B cell (primary cell): ENCODE measurements around the gene CTCF. TPM values are rescaled to one million over a fixed set of nuclear protein-coding genes. Genes with fewer than 3 reads are reported as not detected.

Experiments used
- ATAC-seq: fragments of 200-7000 bp; cut with Tn5 transposase; one replicate; pipeline ENCODE4 v1.10.0; 2021; ENCODE audit warnings: low read depth, mild to moderate bottlenecking, moderate number of reproducible peaks, moderate library complexity
- CTCF ChIA-PET: fragments of 350-600 bp; sonication (Branson Sonifier 250); formaldehyde crosslinking; loops from one replicate; lab custom pipeline; 2021; ENCODE audit warnings: antibody characterized with exemption, inconsistent platforms; lab: Charles Lee
- POLR2A ChIA-PET: fragments of 350-600 bp; sonication (Branson Sonifier 250); formaldehyde crosslinking; loops from one replicate; lab custom pipeline; 2021; ENCODE audit warnings: antibody characterized with exemption; lab: Charles Lee
- DNase-seq: peaks from one replicate; pipeline ENCODE4 v3.0.0; 2013
- H2AFZ ChIP-seq: 2 replicates; pipeline ENCODE4 v1.6.1; 2012; ENCODE audit warnings: mild to moderate bottlenecking, low read depth, low read length; ENCODE audit not compliant: insufficient read depth, poor library complexity, severe bottlenecking
- H3K27ac ChIP-seq, 2 donors: 1 replicate in 1 of 2; 2 replicates in 1 of 2; pipeline ENCODE4 v1.5.1; 2012 to 2013; ENCODE audit warnings: low read length in 2 of 2, mild to moderate bottlenecking in 2 of 2, moderate library complexity in 1 of 2
- H3K27me3 ChIP-seq, 4 experiments: fragments of 200-600 bp in 1 of 4; sonication (generic) in 1 of 4; replicated peaks in 1 of 4; 1 replicate in 2 of 4; 2 replicates in 2 of 4; pipeline versions ENCODE4 v1.6.1 to v1.7.0; 2013 to 2016; ENCODE audit warnings: low read length in 3 of 4, mild to moderate bottlenecking in 2 of 4, mixed read lengths in 1 of 4, moderate library complexity in 1 of 4; ENCODE audit not compliant: insufficient read depth in 4 of 4, control insufficient read depth in 3 of 4; ENCODE audit errors: control extremely low read depth in 1 of 4
- H3K36me3 ChIP-seq, 2 experiments: replicated peaks in 1 of 2; 1 replicate in 1 of 2; 2 replicates in 1 of 2; pipeline versions ENCODE4 v1.6.1 to v1.7.1; 2013; ENCODE audit warnings: low read length in 1 of 2; ENCODE audit not compliant: insufficient read depth in 2 of 2, control insufficient read depth in 1 of 2; ENCODE audit errors: control extremely low read depth in 1 of 2, extremely low read depth in 1 of 2
- H3K4me1 ChIP-seq, 2 donors: fragments of 200-600 bp in 1 of 2; sonication (generic) in 1 of 2; 1 replicate in 1 of 2; 2 replicates in 1 of 2; pipeline versions ENCODE4 v1.5.1 to v1.6.1; 2013 to 2017; ENCODE audit warnings: low read length in 2 of 2; ENCODE audit not compliant: control insufficient read depth in 2 of 2, insufficient read depth in 2 of 2
- H3K4me2 ChIP-seq: replicated peaks from 2 replicates; pipeline ENCODE3; 2012; ENCODE audit warnings: mild to moderate bottlenecking, low read depth, low read length; ENCODE audit not compliant: poor library complexity, severe bottlenecking
- H3K4me3 ChIP-seq, 5 experiments: fragments of 200-600 bp in 1 of 5; sonication (generic) in 1 of 5; 1 replicate in 3 of 5; 2 replicates in 2 of 5; pipeline versions ENCODE4 v1.5.1 to v1.7.0; 2011 to 2016; ENCODE audit warnings: low read length in 4 of 5, mild to moderate bottlenecking in 4 of 5, low read depth in 2 of 5, control low read depth in 1 of 5, moderate library complexity in 1 of 5; ENCODE audit not compliant: insufficient read depth in 1 of 5; ENCODE audit errors: control extremely low read depth in 1 of 5, extremely low read depth in 1 of 5
- H3K79me2 ChIP-seq: fragments of 200-600 bp; sonication (generic); one replicate; pipeline ENCODE4 v1.6.0; 2016; ENCODE audit warnings: low read length; ENCODE audit not compliant: control insufficient read depth, insufficient read depth
- H3K9ac ChIP-seq: fragments of 200-600 bp; sonication (generic); 2 replicates; pipeline ENCODE4 v1.6.1; 2017; ENCODE audit warnings: mild to moderate bottlenecking, low read length, moderate library complexity
- H3K9me3 ChIP-seq, 3 donors: one replicate each; pipeline versions ENCODE4 v1.6.1 to v1.7.1; 2013; ENCODE audit warnings: low read length in 2 of 3; ENCODE audit not compliant: control insufficient read depth in 2 of 3, insufficient read depth in 1 of 3; ENCODE audit errors: control extremely low read depth in 1 of 3
- H4K20me1 ChIP-seq: 2 replicates; pipeline ENCODE4 v1.6.0; 2012; ENCODE audit warnings: mild to moderate bottlenecking, low read length; ENCODE audit not compliant: insufficient read depth, control insufficient read depth, poor library complexity, severe bottlenecking
- H3K27ac Mint-ChIP-seq: one replicate; pipeline ENCODE4 v1.8.0; 2021; ENCODE audit warnings: mixed read lengths
- H3K27me3 Mint-ChIP-seq: one replicate; pipeline ENCODE4 v1.8.0; 2021; ENCODE audit warnings: mixed read lengths
- H3K4me1 Mint-ChIP-seq: one replicate; pipeline ENCODE4 v1.8.0; 2021; ENCODE audit warnings: mixed read lengths
- H3K4me3 Mint-ChIP-seq: one replicate; pipeline ENCODE4 v1.8.0; 2021; ENCODE audit warnings: mixed read lengths
- H3K9me3 Mint-ChIP-seq: one replicate; pipeline ENCODE4 v1.8.0; 2022; ENCODE audit warnings: mixed read lengths; ENCODE audit not compliant: insufficient read depth
- CTCF ChIP-seq: fragments of 200-600 bp; IDR thresholded peaks from one replicate; pipeline ENCODE4 v1.8.0; 2022; ENCODE audit warnings: antibody characterized with exemption, mild to moderate bottlenecking
- EZH2 ChIP-seq: IDR thresholded peaks from 2 replicates; pipeline ENCODE4 v1.6.1; 2012; ENCODE audit warnings: borderline replicate concordance, low read depth, mild to moderate bottlenecking, moderate library complexity, low read length; ENCODE audit not compliant: insufficient read depth, poor library complexity, severe bottlenecking
- WGBS: methylation state at CpG from one replicate; pipeline ENCODE4 v1.1.5; 2013; ENCODE audit warnings: missing lambda C conversion rate; ENCODE audit not compliant: insufficient coverage; 5-methylcytosine and 5-hydroxymethylcytosine counted together
- intact Hi-C: fragments of 100-400 bp; cut with micrococcal nuclease; formaldehyde crosslinking; loops from one replicate; pipeline ENCODE4 v1.10.0; 2022
- polyA plus RNA-seq: library from polyadenylated mRNA; depleted of rRNA; stranded (reverse); fragments of >200 nt; gene quantifications from 2 replicates; pipeline ENCODE4 v1.2.3, GENCODE V29; 2012
- total RNA-seq, 2 donors: library from RNA; stranded (reverse); fragments of 120-200 nt in 1 of 2; gene quantifications; 1 replicate in 1 of 2; 2 replicates in 1 of 2; pipeline versions ENCODE4 v1.2.3 to v1.2.4, GENCODE V29; 2013 to 2022

CTCF gene
- total and polyA plus RNA-seq, 2 donors (not counting 1 experiment from before 2014, with no cell fraction given) = 42.7 to 78.4 TPM

DNA sequence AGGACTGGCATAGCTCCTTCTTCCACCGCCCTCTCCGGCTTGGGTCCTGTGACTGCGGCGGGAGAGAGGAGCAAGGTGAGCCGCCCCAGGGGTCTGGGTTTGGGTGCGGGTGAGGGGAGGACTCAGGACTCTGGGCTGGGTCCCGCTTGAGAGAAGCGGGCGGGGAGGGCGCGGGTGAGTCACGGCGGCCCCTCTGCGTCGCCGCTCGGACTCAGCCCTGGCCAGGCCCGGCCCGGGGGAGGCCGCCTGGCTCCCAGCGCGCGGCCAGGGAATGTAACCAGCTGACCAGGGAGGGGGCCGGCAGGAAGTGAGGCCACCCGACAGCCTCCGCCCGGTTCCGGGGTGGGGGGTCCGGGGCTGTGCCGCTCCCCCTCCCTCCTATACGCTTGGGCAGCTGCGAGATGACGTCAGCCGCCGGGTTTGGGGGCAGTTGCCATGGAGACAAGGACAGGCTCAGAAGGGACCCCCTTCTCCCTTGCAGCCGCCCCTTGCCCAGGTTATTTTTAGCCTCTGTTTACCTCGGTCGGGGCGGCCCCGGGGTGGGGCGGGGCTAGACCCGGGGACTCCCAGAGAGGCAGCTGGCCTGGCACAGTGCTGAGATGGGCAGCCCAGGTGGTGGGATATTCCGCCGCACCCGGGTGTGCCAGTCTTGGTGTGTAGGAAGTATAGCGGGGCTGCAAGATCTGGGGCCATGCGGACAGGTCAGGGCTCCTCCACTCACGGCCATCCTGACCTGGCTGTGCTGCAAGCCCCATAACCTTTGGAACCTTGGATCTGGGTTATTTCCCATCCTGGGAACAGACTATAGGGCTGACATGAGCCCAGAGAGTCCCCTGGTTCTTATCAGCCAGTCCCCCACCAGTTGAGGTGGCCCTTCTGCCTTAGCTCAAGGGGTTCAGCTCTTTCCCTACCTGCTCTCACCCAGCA, 32.0 kb upstream of the CTCF start:
- no peaks in the 10 kb centered on the region for H3K27me3 ChIP-seq
- ChIA-PET CTCF (interaction anchor here (0.9 to 12.8 kb wide), 9 partner anchors 10 to 115 kb away, joined by 3 to 178 read pairs (median 12); partner anchors contain the start of genes ATP6V0D1, CARMIL2 and CTCF), POLR2A (interaction anchor here (0.6 to 10.2 kb wide), 18 partner anchors 9 to 590 kb away, joined by 3 to 83 read pairs (median 6); partner anchors contain the start of genes ACD, ATP6V0D1, CARMIL2 and CTCF)
- peaks cover 24% of the 10 kb centered on the region for H4K20me1 ChIP-seq
- H3K4me3 ChIP-seq = peak overlapping the region; percentile 65 to 92 (median 85)
- TF ChIP-seq EZH2 (no peak), CTCF (no peak)
- Mint-ChIP-seq H3K4me3 (peak overlapping the region; percentile 95), H3K9me3 (no peaks in the 10 kb centered on the region), H3K27ac (peak overlapping the region; percentile 98), H3K4me1 (peaks cover 63% of the 10 kb centered on the region), H3K27me3 (no peaks in the 10 kb centered on the region)
- peaks cover 0 to 10% of the 10 kb centered on the region in 2 experiments for H3K36me3 ChIP-seq
- ATAC-seq = peak; percentile 59
- peak overlapping the region; percentile 96 for H3K4me2 ChIP-seq
- peak overlapping the region; percentile 45 for H2AFZ ChIP-seq
- DNase-seq = peak; percentile 94
- H3K4me1 ChIP-seq = peaks cover 38 to 70% of the 10 kb centered on the region in 2 donors
- intact Hi-C loops = loop anchor here (1.0 to 2.0 kb wide), 5 partner anchors 9 to 130 kb away; partner anchors contain the start of genes ACD, ATP6V0D1, CTCF and PARD6A
- H3K9ac ChIP-seq = peak overlapping the region; percentile 89
- H3K27ac ChIP-seq = peak overlapping the region; percentile 96 to 100
- H3K9me3 ChIP-seq = no peaks in the 10 kb centered on the region
- WGBS = under 1% methylated on average over 44 of the region's 48 CpGs
- peaks cover 70% of the 10 kb centered on the region for H3K79me2 ChIP-seq
